Kidney tubule cell (primary cell): Measurements from ENCODE around the gene RPS6KB1.
"Not testable (repeated sequence)": the region's sequence is repeated elsewhere in the genome, so short reads cannot be mapped to it uniquely, and the experiment has no call there.

Source experiments
- DNase-seq: peaks from one replicate; pipeline ENCODE4 v3.0.0-alpha.2; 2018; ENCODE audit warnings: low spot score

The RPS6KB1 gene

GRCh38 chr17:59892924-59893675 is at the start of gene RPS6KB1, which contains the start of gene TUBD1:
Gene RPS6KB1, plus strand, starts transcription at chr17:59893121. Its CDS starts 64 bp downstream, at chr17:59893185.
Gene TUBD1, minus strand, starts transcription at chr17:59892943. Its CDS starts 1,941 bp downstream, at chr17:59891002.
- peak; percentile 99 for DNase-seq

GRCh38 chr17:59844884-59845594 is 47.9 kb upstream of the RPS6KB1 start:
- DNase-seq, result peak; percentile 93

- DNase-seq, result peak; percentile 97
Observed at GRCh38 chr17:59845595-59846393, 47.1 kb upstream of the RPS6KB1 start.

GRCh38 chr17:59846394-59847165 is 46.3 kb upstream of the RPS6KB1 start:
- peak; percentile 99 for DNase-seq

GRCh38 chr17:59848385-59848668 is 44.6 kb upstream of the RPS6KB1 start:
- no peak for DNase-seq

GRCh38 chr17:59848778-59849177 is 44.1 kb upstream of the RPS6KB1 start:
- peak; percentile 54 for DNase-seq

GRCh38 chr17:59850311-59850710 is 42.6 kb upstream of the RPS6KB1 start:
- not testable (repeated sequence) for DNase-seq

GRCh38 chr17:59851439-59852375 is 41.2 kb upstream of the RPS6KB1 start:
- peak; percentile 59 for DNase-seq

GRCh38 chr17:59852847-59853167 is 40.1 kb upstream of the RPS6KB1 start:
- DNase-seq, result not testable (repeated sequence)

GRCh38 chr17:59853168-59853918 is 39.6 kb upstream of the RPS6KB1 start:
- peak; percentile 97 for DNase-seq

- not testable (repeated sequence) for DNase-seq
Observed at GRCh38 chr17:59853919-59854729, 38.8 kb upstream of the RPS6KB1 start.

- DNase-seq, result no peak
Observed at GRCh38 chr17:59856859-59857794, 35.8 kb upstream of the RPS6KB1 start.

GRCh38 chr17:59858167-59858816 is 34.6 kb upstream of the RPS6KB1 start:
- no peak for DNase-seq

- no peak for DNase-seq
Observed at GRCh38 chr17:59858932-59859331, 34.0 kb upstream of the RPS6KB1 start.

GRCh38 chr17:59859444-59860025 is 33.4 kb upstream of the RPS6KB1 start:
- DNase-seq, result peak; percentile 63

- no peak for DNase-seq
Observed at GRCh38 chr17:59863616-59864015, 29.3 kb upstream of the RPS6KB1 start.

- DNase-seq, result no peak
Observed at GRCh38 chr17:59869941-59870218, 23.0 kb upstream of the RPS6KB1 start.
